LNCAP (cell line): ENCODE measurements around the gene GNAO1.

Source experiments
- CTCF ChIP-seq: fragments of 450-650 bp; IDR thresholded peaks from 2 replicates; pipeline ENCODE4 v1.5.1; 2017; ENCODE audit warnings: mild to moderate bottlenecking

The GNAO1 gene

GRCh38 chr16:56368545-56368944 lies 177.3 kb downstream of the GNAO1 start:
- TF ChIP-seq CTCF = no peak

- TF ChIP-seq CTCF = no peak
Measured at GRCh38 chr16:56369202-56369601, 177.9 kb downstream of the GNAO1 start.

GRCh38 chr16:56370185-56370874 lies 179.0 kb downstream of the GNAO1 start:
- no peak for TF ChIP-seq CTCF

GRCh38 chr16:56370875-56371659 lies 179.8 kb downstream of the GNAO1 start:
- no peak for TF ChIP-seq CTCF

- no peak for TF ChIP-seq CTCF
Measured at GRCh38 chr16:56371660-56371937, 180.3 kb downstream of the GNAO1 start.

- TF ChIP-seq CTCF = no peak
Measured at GRCh38 chr16:56372013-56372634, 180.8 kb downstream of the GNAO1 start.

- no peak for TF ChIP-seq CTCF
Measured at GRCh38 chr16:56373003-56373402, 181.7 kb downstream of the GNAO1 start.
